ENCODE measurements around the gene TMEM131L.

The TMEM131L gene

DNA sequence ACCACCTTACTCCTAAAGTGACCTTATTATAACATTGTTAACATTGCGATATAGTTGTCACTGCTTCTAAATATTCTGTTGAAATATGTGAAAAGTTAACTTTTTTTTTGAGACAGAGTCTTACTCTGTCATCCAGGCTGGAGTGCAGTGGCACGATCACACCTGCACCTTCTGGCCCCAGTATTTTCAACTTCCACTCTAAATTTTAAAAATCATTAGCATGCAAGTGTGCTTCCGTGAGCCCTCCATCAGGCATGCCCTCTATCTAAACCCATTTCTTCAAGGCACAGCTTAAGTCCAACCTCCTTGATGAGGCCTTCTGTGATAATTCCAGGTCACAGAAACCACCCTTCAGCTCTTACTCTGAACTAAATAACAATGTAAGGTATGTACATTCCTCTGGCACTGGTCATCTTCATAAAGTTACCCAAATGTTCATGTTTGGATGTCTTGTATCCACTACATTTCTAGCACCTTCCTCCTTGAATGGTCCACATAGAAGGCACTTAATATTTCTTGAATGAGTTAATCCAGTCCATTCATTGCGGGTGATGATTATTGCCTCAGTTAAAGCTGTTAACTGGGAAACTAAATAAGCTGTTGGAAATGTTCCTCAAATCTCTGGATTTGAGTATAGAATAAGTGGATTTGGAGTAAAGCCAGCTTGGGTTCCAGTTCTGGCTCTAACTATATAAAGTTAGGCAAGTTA, 38.6 kb upstream of the TMEM131L start:
- no peak for TF ChIP-seq POLR2A (IDR thresholded peaks at IDR 0.05; ENCODE audit: low read depth, low read length)
- TF ChIP-seq SPI1 (IDR thresholded peaks at IDR 0.05; ENCODE audit: low read depth, low read length) = no peak
- no peak for TF ChIP-seq POU2F2 (IDR thresholded peaks at IDR 0.05; ENCODE audit: low read depth, low read length)
- no peak for TF ChIP-seq POLR2AphosphoS5 (IDR thresholded peaks at IDR 0.05; ENCODE audit: low read depth, low read length)
- TF ChIP-seq TAF1 (IDR thresholded peaks at IDR 0.05; ENCODE audit: low read depth, low read length) = no peak
- TF ChIP-seq PAX5 (IDR thresholded peaks at IDR 0.05; ENCODE audit: insufficient read depth, low read length, severe bottlenecking) = no peak
- DNase-seq (ENCODE audit: insufficient read length, low spot score) (no peak), FAIRE-seq (peak; percentile 20)

DNA sequence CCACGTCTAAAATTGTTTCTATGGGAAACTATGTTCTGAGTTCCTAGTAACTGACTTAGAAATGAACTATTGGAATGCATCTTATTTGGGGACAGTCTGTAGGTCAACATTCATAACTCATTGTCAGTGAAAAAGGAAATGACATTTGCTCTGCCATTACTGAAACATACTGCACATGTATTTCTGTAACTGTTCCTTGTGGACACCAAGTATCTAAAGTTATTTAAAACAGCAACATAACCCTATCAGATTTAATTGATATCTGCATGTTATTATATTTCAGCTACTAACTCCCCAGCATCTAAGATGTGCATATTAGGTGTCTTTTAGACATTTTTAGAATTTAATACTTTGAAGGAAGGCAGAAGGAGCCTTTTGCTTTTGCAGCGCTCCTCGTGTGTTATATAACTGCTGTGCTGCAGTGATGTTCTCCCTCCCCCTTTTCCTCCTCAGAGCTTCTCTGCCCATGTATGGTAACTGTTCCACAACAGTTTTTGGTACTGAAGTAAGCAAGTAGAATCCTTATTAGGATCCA, 37.2 kb upstream of the TMEM131L start:
- FAIRE-seq = no peak
- no peak for DNase-seq (ENCODE audit: insufficient read length, low spot score)
- no peak for TF ChIP-seq POLR2A (IDR thresholded peaks at IDR 0.05; ENCODE audit: low read depth, low read length)
- TF ChIP-seq SPI1 (IDR thresholded peaks at IDR 0.05; ENCODE audit: low read depth, low read length) = no peak
- TF ChIP-seq POU2F2 (IDR thresholded peaks at IDR 0.05; ENCODE audit: low read depth, low read length) = no peak
- TF ChIP-seq TAF1 (IDR thresholded peaks at IDR 0.05; ENCODE audit: low read depth, low read length) = no peak
- no peak for TF ChIP-seq PAX5 (IDR thresholded peaks at IDR 0.05; ENCODE audit: insufficient read depth, low read length, severe bottlenecking)
- TF ChIP-seq POLR2AphosphoS5 (IDR thresholded peaks at IDR 0.05; ENCODE audit: low read depth, low read length) = no peak

DNA sequence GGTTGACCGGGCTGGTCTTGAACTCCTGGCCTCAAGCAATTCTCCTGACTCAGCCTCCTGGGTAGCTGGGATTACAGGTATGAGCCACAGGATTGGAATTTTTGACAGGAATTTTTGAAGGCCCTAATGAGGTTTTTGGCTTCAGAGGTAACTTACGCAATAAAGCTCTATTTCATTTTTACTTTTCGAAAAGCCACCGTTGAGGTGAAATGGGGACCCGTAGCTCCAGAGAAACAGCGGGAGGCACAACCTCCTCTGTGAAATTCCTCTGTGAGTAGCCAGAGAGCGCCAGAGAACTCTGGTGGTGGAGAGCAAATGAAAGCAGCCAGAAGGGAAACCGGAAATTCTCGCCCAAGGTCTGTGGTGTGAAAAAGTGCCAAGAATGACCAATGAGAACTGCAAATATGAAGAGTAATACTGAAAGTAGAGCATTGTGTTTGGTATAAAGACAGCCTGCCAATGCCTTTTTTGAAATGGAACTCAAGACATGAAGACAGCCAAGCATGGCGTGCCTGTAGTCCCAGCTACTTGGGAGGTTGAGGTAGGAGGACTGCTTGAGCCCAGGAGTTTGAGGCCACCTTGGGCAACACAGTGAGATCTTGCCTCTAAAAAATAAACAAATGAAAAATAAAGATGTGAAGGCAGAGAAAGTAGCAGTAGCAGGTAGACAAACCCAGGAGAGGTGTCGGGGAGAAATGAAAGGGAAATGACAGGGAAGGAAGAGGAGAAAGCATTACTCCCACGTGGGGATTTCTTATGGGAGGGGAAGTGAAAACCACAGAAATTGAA, 33.0 kb upstream of the TMEM131L start:
- DNase-seq (ENCODE audit: insufficient read length, low spot score) (peak; percentile 41), FAIRE-seq (peak; percentile 94)
- TF ChIP-seq PAX5 (IDR thresholded peaks at IDR 0.05; ENCODE audit: insufficient read depth, low read length, severe bottlenecking) (no peak), SPI1 (IDR thresholded peaks at IDR 0.05; ENCODE audit: low read depth, low read length) (peak; percentile 95), TAF1 (IDR thresholded peaks at IDR 0.05; ENCODE audit: low read depth, low read length) (no peak), POLR2A (IDR thresholded peaks at IDR 0.05; ENCODE audit: low read depth, low read length) (peak; percentile 76), POLR2AphosphoS5 (IDR thresholded peaks at IDR 0.05; ENCODE audit: low read depth, low read length) (peak; percentile 64), POU2F2 (IDR thresholded peaks at IDR 0.05; ENCODE audit: low read depth, low read length) (peak; percentile 48; the same call in 1 of the 2 replicates)

DNA sequence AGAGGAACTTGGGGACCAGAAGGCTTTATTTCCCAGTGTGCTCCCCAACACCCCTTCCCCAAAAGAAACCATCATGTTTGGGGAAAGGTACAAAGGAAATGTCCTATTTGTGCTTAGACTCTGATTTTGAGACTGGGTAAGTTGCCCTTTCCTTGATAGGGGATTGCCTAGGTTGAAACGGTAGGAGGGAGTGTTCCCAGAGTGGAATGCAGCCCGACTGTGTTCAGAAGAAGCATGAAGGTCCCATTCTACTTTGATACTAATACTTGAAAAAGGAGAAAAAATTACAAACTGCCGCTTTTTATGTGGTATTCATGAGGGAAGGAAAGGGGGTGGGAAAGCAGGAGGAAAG, 32.4 kb upstream of the TMEM131L start:
- no peak for TF ChIP-seq PAX5 (IDR thresholded peaks at IDR 0.05; ENCODE audit: insufficient read depth, low read length, severe bottlenecking)
- TF ChIP-seq POU2F2 (IDR thresholded peaks at IDR 0.05; ENCODE audit: low read depth, low read length) = 0 out of 2 replicates have a peak, but pooled peaks have one; percentile 31
- DNase-seq (ENCODE audit: insufficient read length, low spot score) = no peak
- peak; percentile 52 for FAIRE-seq

DNA sequence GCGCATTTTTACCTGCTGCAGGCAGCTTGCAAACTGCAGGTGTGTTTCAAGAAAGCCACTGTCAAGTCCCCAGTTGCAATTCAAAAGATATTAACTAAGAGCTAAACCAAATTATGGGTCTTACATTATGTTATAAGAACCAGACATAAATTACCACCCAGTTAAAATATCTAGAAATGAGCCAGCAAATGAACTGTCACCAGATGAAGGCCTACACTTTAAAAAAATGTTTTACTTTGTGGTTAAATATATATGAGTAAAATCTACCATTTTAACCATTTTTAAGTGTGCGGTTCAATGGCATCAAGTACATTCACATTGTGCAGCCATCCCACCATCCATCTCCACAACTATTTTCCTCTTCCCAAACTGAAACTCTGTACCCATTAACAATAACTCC, 32.0 kb upstream of the TMEM131L start:
- TF ChIP-seq TAF1 (IDR thresholded peaks at IDR 0.05; ENCODE audit: low read depth, low read length) = no peak
- no peak for TF ChIP-seq POLR2AphosphoS5 (IDR thresholded peaks at IDR 0.05; ENCODE audit: low read depth, low read length)
- no peak for TF ChIP-seq SPI1 (IDR thresholded peaks at IDR 0.05; ENCODE audit: low read depth, low read length)
- TF ChIP-seq POU2F2 (IDR thresholded peaks at IDR 0.05; ENCODE audit: low read depth, low read length) = no peak
- no peak for TF ChIP-seq POLR2A (IDR thresholded peaks at IDR 0.05; ENCODE audit: low read depth, low read length)
- no peak for TF ChIP-seq PAX5 (IDR thresholded peaks at IDR 0.05; ENCODE audit: insufficient read depth, low read length, severe bottlenecking)
- DNase-seq (ENCODE audit: insufficient read length, low spot score) (no peak), FAIRE-seq (no peak)

DNA sequence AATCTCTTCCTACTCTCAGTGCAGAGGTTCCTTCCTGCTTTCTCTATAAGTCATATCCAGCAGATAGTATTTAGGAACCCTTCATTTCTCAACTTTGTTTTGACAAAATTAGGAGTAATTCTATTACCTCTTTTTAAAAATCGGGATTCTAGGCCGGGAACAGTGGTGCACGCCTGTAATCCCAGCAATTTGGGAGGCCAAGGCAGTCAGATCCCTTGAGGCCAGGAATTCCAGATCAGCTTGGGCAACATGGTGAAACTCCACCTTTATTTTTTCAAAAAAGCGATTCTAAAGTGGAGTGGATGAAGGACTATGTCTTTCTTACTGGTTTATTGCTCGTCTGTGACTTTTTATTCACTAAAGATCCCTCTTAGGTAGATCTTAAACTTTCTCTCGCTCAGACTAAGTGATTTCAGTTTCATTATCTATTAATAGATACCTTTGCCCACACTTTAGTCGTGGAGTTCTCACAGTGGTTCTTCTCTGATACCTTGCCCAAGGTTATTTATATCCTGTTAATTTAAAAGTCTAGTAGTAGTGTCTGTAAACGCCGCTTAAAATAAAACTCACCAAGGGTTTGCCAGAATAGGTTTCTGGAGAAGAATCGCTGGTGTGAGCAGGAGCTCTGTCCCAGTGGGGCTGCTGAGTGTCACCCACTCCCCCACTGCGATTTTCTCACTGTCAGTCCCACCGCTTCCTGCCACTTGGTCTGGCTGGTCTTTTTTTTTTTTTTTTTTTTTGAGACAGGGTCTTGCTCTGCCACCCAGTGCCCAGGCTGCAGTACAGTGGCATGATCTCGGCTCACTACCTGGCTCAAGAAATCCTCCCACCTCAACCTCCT, 27.0 kb upstream of the TMEM131L start:
- DNase-seq (ENCODE audit: insufficient read length, low spot score) = peak; percentile 25

DNA sequence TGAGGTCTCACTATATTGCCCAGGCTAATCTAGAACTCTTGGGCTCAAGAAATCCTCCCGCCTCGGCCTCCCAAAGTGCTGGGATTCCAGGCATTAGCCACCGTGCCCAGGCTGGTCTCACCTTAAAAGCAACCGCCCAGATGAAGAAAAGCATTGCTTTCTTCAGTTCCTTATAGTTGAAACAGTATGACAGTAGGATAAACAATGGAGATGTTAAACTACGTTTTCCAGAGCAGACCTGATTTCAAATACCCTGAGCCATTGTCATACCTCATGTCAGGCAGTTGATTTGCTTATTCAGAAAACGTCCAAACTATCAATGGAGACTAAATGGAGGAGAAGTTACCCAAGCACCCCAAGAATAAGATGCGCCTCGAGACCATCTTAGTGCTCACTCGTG, 26.3 kb upstream of the TMEM131L start:
- TF ChIP-seq POLR2A (IDR thresholded peaks at IDR 0.05; ENCODE audit: low read depth, low read length) (no peak), POU2F2 (IDR thresholded peaks at IDR 0.05; ENCODE audit: low read depth, low read length) (no peak), PAX5 (IDR thresholded peaks at IDR 0.05; ENCODE audit: insufficient read depth, low read length, severe bottlenecking) (no peak), SPI1 (IDR thresholded peaks at IDR 0.05; ENCODE audit: low read depth, low read length) (no peak), POLR2AphosphoS5 (IDR thresholded peaks at IDR 0.05; ENCODE audit: low read depth, low read length) (no peak), TAF1 (IDR thresholded peaks at IDR 0.05; ENCODE audit: low read depth, low read length) (no peak)
- peak; percentile 73 for FAIRE-seq
- DNase-seq (ENCODE audit: insufficient read length, low spot score) = no peak

More for the DNA sequence above, 27.0 kb upstream of the TMEM131L start:
- FAIRE-seq = peak; percentile 73
- TF ChIP-seq SPI1 (IDR thresholded peaks at IDR 0.05; ENCODE audit: low read depth, low read length) (no peak), POU2F2 (IDR thresholded peaks at IDR 0.05; ENCODE audit: low read depth, low read length) (no peak), TAF1 (IDR thresholded peaks at IDR 0.05; ENCODE audit: low read depth, low read length) (no peak), POLR2AphosphoS5 (IDR thresholded peaks at IDR 0.05; ENCODE audit: low read depth, low read length) (no peak), PAX5 (IDR thresholded peaks at IDR 0.05; ENCODE audit: insufficient read depth, low read length, severe bottlenecking) (no peak), POLR2A (IDR thresholded peaks at IDR 0.05; ENCODE audit: low read depth, low read length) (no peak)

DNA sequence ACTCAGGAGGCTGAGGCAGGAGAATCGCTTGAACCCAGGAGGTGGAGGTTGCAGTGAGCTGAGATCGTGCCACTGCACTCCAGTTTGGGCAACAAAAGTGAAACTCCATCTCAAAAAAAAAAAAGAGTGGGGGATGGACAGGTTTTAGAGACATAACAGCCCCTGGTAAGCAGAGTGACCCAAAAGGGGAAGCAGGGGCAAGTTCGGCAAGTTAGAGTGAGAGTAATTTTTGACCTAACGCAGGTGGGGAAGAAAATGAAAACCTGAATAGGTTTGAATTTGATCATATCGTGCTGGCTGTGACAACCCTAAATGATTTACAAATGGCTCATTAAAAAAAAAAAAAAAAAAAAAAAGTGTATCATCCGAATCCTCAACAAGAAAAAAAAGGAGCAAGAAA, 25.7 kb upstream of the TMEM131L start:
- FAIRE-seq (no peak), DNase-seq (ENCODE audit: insufficient read length, low spot score) (no peak)
- TF ChIP-seq TAF1 (IDR thresholded peaks at IDR 0.05; ENCODE audit: low read depth, low read length) (no peak), SPI1 (IDR thresholded peaks at IDR 0.05; ENCODE audit: low read depth, low read length) (peak; percentile 66), POLR2AphosphoS5 (IDR thresholded peaks at IDR 0.05; ENCODE audit: low read depth, low read length) (no peak), POLR2A (IDR thresholded peaks at IDR 0.05; ENCODE audit: low read depth, low read length) (no peak), POU2F2 (IDR thresholded peaks at IDR 0.05; ENCODE audit: low read depth, low read length) (no peak)
